Kasumi-1 (cell line): ENCODE measurements around the gene GATA5.

Experiments used
- DNase-seq, 2 experiments: peaks; one replicate each; lab custom pipeline; 2025; lab: John Stamatoyannopoulos, UW

Gene GATA5

DNA sequence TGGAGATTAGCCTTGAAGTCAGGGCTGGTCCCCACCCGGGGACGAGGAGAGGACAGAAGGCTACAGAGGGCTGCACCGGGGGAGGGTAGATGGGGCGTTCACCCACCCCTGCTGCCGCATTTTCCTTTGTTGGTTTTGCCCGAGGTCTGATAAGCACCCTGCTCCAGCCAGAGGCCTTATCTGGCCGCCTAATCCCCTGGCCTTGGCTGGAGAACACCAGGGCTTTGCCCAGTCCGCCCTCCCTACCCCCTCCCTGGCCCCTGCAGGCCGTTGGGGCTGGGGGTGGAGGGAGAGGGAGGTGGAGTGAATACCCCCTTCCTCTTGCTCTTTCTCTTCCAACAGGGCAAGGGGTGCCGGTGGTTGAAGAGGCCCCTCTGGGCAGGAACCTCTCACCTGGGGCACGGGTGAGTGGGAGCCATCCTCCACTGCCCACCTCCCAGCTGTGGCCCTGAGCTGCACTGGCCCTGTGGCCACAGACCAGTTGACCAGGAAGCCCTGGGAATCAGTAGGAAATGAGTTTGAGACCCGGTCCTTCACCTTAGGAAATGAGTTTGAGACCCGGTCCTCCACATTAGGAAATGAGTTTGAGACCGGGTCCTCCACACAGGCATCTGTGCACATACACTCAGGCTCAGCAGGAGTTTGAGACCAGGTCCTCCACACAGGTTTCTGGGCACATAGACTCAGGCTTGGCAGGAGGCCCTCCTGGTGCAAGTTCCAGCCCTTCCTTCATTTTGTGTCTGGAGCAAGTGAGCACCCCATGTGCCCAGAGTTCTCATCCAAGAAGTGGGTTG lies 12.0 kb upstream of the GATA5 start:
- no peak for DNase-seq

GRCh38 chr20:62487118-62487517 lies 11.3 kb upstream of the GATA5 start:
- DNase-seq = no peak

- DNase-seq = no peak
Observed at GRCh38 chr20:62486484-62486883, 10.7 kb upstream of the GATA5 start.

GRCh38 chr20:62485701-62486089 lies 9.9 kb upstream of the GATA5 start:
- DNase-seq = no peak

GRCh38 chr20:62485062-62485700 lies 9.4 kb upstream of the GATA5 start:
- no peak for DNase-seq

GRCh38 chr20:62484478-62484877 lies 8.7 kb upstream of the GATA5 start:
- no peak for DNase-seq

- no peak for DNase-seq
Observed at GRCh38 chr20:62483613-62484458, 8.0 kb upstream of the GATA5 start.

DNA sequence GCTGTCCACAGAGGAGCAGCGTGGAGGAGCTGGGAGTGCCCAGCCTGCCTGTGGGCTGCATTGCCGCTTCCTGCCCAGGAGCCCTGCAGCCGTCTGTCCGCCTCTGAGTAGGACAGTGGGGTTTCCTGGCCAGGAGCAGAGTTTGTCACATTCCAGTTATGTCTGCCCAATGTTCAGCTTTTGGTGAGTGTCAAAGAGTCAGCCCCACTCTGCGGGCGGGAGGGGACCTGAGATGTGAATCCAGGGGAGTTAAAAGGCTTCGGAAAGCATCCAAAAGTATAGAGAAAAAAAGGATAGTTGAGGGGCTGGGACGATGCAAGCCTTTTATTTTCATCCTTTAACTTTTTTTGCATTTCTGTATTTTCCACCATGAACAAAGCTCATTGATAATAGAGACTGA lies 7.2 kb upstream of the GATA5 start:
- no peak for DNase-seq

DNA sequence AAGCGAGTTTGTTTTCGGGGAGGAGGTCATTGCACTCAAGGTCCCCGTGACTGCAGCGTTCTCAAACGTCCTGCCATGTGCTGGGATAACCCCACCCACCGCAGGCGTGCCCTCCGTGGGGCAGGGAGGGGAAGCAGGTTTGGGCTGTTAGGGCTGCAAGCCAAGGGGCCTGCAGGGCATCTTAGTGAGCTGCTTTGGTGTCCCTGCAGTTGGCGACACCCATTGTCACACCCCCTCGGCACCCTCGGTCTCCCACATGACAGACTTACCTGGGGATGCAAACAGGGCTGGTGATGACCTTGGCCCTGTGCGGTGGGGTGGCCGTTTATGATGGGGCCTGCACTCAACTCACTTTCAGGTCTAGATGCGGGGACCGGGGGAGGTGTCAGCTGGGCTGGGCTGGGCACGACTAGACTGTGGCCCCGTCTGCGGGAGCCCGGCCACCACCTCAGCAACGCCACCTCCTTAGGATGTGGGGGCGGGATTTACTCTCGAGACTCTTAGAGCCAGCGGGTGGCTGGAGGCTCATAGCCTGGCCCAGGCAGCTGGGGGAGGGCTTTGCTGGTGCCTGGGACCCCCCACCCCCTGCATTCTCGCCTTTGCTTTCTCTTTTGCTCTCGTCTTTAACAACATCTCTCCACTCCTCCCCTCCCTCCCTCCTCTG lies 6.5 kb upstream of the GATA5 start:
- DNase-seq = no peak

DNA sequence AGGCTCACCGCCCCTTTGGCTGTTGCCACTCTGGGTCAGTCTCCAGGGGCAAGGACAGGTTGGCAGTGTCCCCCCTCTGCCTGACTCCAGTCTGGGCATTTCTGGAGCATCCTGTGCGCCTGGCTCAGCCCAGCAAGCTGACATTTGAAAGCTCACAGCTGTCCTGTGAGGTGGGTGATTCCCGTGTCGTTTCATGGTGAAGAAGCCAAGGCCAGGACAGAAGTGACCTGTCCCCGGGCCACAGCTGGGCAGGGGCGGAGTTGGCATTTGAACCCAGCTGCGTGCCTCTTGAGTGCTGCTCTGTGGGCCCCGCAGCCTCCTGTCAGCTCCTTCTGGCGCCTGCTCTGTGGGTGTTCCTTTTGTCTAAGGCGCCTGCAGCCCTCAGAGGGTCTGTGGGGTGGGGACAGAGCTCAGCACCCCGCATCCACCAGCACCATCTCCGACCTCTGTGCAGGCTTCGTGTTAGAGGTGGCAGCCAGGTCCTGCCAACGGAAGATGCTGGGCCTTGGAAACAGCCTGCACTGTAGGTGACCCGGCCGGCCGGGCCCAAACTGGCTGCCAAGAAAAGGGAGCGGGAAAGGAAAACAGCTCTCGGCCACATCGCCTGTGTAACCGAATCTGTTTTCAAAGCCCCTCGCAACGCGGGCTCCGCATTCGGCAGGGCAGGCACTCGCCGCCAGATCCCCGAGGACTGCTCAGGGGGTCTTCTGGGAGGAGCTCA lies 5.8 kb upstream of the GATA5 start:
- DNase-seq = no peak

DNA sequence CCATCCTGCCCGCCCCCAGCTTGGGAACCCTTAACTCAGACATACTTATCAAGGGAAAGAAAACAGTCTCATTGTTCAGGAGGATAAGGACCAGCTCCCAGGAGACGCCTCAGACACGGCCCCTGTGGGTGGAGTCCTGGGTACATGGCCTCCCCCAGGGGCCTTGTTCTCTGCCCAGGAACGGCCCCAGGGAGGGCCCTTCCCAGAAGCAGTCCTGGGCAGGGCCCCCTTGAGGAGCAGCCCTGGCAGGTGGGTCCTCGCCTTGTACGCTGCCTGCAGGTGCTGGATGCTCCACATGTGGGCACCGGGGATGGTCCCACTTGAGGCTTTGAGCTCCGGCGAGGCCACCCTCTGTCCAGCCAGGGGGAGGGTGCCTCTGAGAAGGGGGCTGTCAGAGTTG lies 4.5 kb upstream of the GATA5 start:
- no peak for DNase-seq

GRCh38 chr20:62479656-62480055 lies 3.9 kb upstream of the GATA5 start:
- no peak for DNase-seq

GRCh38 chr20:62479156-62479555 lies 3.4 kb upstream of the GATA5 start:
- peak in 1 of 2 experiments; percentile 14 for DNase-seq

DNA sequence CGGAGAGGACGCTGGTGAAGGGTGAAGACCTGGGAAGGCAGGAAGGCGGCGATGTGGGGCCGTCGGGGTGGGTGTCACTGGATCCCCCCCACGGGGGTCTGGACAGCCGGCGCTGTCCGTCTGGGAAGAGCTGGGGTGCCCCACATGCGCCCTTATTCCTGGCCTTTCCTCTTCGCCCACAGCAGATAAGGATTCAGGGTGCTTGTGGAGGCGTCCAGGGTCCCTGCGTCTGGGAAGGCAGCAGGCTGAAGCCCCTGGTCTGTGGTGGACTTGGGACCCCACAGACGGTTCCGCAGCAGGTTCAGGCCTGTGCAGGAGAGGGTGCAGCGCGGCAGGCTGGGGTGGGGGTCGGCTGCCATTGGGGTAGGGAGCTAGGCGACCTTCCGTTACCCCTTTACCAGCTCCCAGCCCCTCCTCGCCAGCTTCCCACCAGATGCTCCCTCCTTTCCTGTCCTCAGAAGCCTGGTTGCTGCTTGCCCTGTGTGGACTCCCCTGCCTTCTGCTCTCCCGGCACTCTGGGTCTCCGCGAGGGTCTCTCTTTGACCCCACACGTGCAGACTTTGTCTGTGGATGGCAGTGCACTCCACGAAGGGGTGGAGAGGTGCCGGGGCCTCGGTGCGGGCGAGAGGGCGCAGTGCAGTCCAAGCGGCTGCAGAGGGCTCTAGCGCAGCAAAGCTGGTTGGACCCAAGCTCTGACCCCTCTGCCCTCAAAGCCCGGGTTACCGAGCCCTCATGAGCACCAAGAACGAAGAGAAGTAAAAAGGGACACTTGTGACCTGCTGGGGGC lies 2.1 kb upstream of the GATA5 start:
- peak in 1 of 2 experiments; percentile 4 for DNase-seq

DNA sequence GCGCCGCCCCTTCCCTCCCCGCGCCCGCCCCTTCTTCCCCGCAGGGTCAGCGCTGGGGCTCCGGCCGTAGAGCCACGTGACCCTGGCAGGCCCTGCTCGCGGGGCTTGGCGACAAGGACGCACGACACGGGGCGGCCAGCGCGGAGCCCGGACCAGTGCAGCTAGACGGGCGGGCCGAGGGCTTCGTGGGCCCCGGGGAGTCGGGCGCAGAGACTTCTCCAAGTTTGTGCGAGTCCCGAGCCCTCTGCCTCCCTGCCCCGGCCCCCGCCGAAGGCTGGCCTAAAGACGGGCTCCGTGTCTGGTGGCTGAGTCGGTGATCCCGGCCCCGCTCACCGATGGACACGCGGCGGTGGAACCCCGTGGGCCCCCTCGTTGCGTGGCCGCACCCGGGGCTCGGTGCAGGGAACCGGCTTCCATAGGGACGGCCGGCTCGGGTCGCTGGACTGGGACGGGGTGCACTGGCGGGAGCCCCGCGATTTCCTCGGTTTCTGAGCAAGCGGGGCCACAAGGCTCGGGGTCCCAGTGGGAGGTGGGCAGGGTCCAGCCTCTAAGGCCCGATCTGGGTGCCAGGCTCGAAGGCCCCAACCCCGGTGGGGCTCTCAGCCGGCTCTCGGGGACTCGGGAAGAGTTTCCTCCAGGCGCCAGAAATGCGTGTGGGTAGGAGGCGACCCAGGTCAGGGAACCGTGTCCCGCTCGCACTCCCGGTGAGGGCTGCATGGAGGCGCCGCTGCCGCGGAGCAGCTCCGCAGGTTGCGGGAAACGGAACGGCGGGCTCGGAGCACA lies 452 bp upstream of the GATA5 start:
- no peak for DNase-seq

- DNase-seq = no peak
Observed at GRCh38 chr20:62475027-62475771, 596 bp downstream of the GATA5 start.

GRCh38 chr20:62474604-62475026 lies 1.2 kb downstream of the GATA5 start:
- no peak for DNase-seq

DNA sequence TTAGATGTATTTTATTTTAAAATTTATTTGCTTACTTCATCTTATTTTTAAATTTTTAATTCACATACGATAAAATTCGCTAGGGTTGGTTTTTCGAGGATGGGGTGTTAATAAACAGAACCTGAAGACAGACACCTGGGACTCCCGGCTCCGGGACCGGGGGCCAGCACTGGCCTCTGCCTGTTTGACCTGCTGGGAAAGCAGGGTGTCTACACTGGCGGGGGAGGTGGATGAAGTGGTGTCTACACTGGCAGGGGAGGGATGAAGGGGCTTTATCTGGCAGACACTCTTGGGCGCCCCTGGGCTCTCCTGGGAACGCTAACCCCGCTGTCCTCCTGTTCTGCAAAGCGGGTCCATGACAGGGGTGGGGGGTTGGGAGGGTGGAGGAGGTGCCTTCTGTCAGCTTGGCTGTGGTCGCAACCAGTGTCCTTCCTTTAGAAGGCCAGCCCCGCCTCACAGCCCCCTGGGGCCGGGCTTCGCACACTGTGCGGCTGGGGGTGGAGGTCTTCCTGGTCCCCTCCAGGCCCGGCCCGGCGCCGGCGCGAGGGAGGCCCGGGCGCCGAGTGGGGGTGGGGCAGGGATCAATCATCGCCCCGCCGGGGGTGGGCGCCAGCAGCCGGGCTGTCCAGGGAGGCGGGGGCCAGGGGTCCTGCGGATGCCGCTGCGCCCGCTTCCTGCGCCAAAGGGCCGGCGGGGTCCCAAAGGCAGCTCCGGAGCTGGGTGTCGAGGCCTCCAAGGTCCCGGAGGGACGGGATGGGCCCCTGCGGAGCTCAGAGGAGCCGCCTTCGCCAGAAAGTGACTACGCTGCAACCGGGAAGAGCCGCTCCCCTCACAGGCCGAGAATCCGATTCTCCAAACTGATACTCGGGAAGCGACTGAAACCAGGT lies 1.8 kb downstream of the GATA5 start:
- DNase-seq = no peak
